Hepatocyte (in vitro differentiated cells): Measurements from ENCODE around the gene RPTOR.

Source experiments
- CTCF ChIP-seq: fragments of 200-600 bp; sonication (generic); IDR thresholded peaks from 2 replicates; pipeline ENCODE4 v1.5.1; 2016; ENCODE audit warnings: antibody characterized with exemption, mild to moderate bottlenecking; ENCODE audit not compliant: poor library complexity
- EZH2 ChIP-seq: fragments of 200-600 bp; sonication (generic); IDR thresholded peaks from 2 replicates; pipeline ENCODE4 v1.6.1; 2016; ENCODE audit warnings: antibody characterized with exemption, mild to moderate bottlenecking, borderline replicate concordance

GRCh38 chr17:80630560-80631120, 86.0 kb downstream of the RPTOR start:
- TF ChIP-seq CTCF (no peak), EZH2 (no peak)
